Heart right ventricle (tissue), 16 donors: Measurements from ENCODE around the gene LPP. TPM values are rescaled to one million over a fixed set of nuclear protein-coding genes. Genes with fewer than 3 reads are reported as not detected.

Experiments
- ATAC-seq, 8 donors: fragments of 200-7000 bp; cut with Tn5 transposase; one replicate each; pipeline ENCODE4 v1.9.1; 2020; ENCODE audit warnings: mild to moderate bottlenecking in 8 of 8, moderate library complexity in 8 of 8, moderate number of reproducible peaks in 1 of 8
- DNase-seq, 2 donors: peaks; one replicate each; pipeline ENCODE4 v3.0.0-alpha.2; 2020
- H3K27ac ChIP-seq, 10 donors: fragments of 200-600 bp; sonication (generic) in 2 of 10; one replicate each; pipeline versions ENCODE4 v1.5.0 to v1.8.0; 2020 to 2022; ENCODE audit warnings: mild to moderate bottlenecking in 3 of 10
- H3K27me3 ChIP-seq, 7 donors: fragments of 200-600 bp; one replicate each; pipeline ENCODE4 v1.8.0; 2021 to 2022; ENCODE audit warnings: mild to moderate bottlenecking in 2 of 7
- H3K36me3 ChIP-seq, 9 donors: fragments of 200-600 bp; sonication (generic) in 1 of 9; one replicate each; pipeline versions ENCODE4 v1.5.0 to v1.8.0; 2020 to 2022; ENCODE audit warnings: mild to moderate bottlenecking in 2 of 9
- H3K4me1 ChIP-seq, 9 donors: fragments of 200-600 bp; sonication (generic) in 1 of 9; one replicate each; pipeline versions ENCODE4 v1.5.0 to v1.8.0; 2020 to 2022; ENCODE audit warnings: mild to moderate bottlenecking in 4 of 9
- H3K4me3 ChIP-seq, 10 donors: fragments of 200-600 bp; sonication (generic) in 2 of 10; one replicate each; pipeline versions ENCODE4 v1.5.0 to v1.8.0; 2020 to 2022; ENCODE audit warnings: mild to moderate bottlenecking in 7 of 10, moderate library complexity in 2 of 10
- H3K9me3 ChIP-seq, 11 donors: fragments of 200-600 bp in 10 of 11; sonication (generic) in 2 of 11; one replicate each; pipeline versions ENCODE4 v1.5.0 to v1.8.0; 2013 to 2022; ENCODE audit warnings: mild to moderate bottlenecking in 2 of 11, control low read depth in 1 of 11, moderate library complexity in 1 of 11
- CTCF ChIP-seq, 9 donors: fragments of 200-600 bp; sonication (generic) in 2 of 9; IDR thresholded peaks; one replicate each; pipeline versions ENCODE4 v1.5.0 to v1.8.0; 2021 to 2022; ENCODE audit warnings: antibody characterized with exemption in 9 of 9, mild to moderate bottlenecking in 5 of 9, moderate library complexity in 1 of 9
- WGBS, 2 donors: extraction: QIAGEN DNeasy Blood & Tissue Kit; methylation state at CpG; one replicate each; pipeline ENCODE4 v1.1.7; 2013; ENCODE audit warnings: inconsistent platforms in 1 of 2; 5-methylcytosine and 5-hydroxymethylcytosine counted together
- intact Hi-C, 10 donors: fragments of 100-400 bp; cut with DNase I; formaldehyde crosslinking; loops; one replicate each; pipeline versions ENCODE4 v1.11.1 to v1.14.2; 2022
- polyA plus RNA-seq, 2 donors: library from polyadenylated mRNA; stranded (reverse); fragments of 200-250 nt; gene quantifications; one replicate each; pipeline ENCODE4 v1.2.3, GENCODE V29; 2013
- total RNA-seq, 10 donors: library from RNA; stranded (reverse); fragmentation: NEBNext Ultra II Directional in 3 of 10; extraction: Animal tissue kit (Norgen Biotek cat#: 25700) in 3 of 10; gene quantifications; one replicate each; pipeline versions ENCODE4 v1.2.1 to v1.2.4, GENCODE V29; 2021 to 2023
- donor health status: Arrhythmogenic right ventricular cardiomyopathy.
- donor health status: ischemic (EF 13 %, LVEDD 7.1; RV severe dilation, severe dysfunction).
- donor health status: healthy with polysubstance abuse.
- donor health status: DM: no; HTN: yes; CAD: no.
- donor health status: DM: no; HTN: no; CAD: no.
- donor health status: ischemic (EF 25% LVEDD 6.9; RV normal size, moderate dysfunction).
- donor health status: ischemic (EF 25% LVEDD 5.7; RV mildly dilated, moderate dysfunction).
- donor health status: healthy.
- donor health status: DM: yes; HTN: yes; CAD: no.
- donor health status: Ischemic cardiomyopathy.
- donor health status: ischemic (EF 35%, LVEDD 5.7; RV mildly dilated, moderate dysfunction).
- donor health status: nonischemic (EF 11% LVEDD 7.7; RV severe dilation, severe dysfunction).
- donor health status: DM: yes; HTN: yes; CAD: no.
- donor health status: PGD.
- donor health status: ischemic (EF 29% LVEDD 5.4; RV normal size, mild dysfunction).
- donor health status: nonischemic (EF 23%, LVEDD 6.1; RV moderate dilation, normal function).

Gene LPP
- total and polyA plus RNA-seq, 12 donors: 8.5 to 188 (median 140) TPM

GRCh38 chr3:188604651-188605050, 450.7 kb downstream of the LPP start:
- no peak for ATAC-seq
- peaks cover 0 to 10% (median 7%) of the 10 kb centered on the region in 9 donors for H3K36me3 ChIP-seq
- TF ChIP-seq CTCF (IDR thresholded peaks at IDR 0.05): no peak
- H3K4me3 ChIP-seq: no peak overlapping the region
- intact Hi-C loops: loop anchor here in 1 of 10 donors (10.0 kb wide), 1 partner anchor 340 kb away; no protein-coding TSS in a partner anchor
- 79 to 88% methylated on average over 1 of the region's 1 CpG for WGBS, 2 donors
- DNase-seq: no peak
- no peak overlapping the region for H3K27ac ChIP-seq
- peaks cover 0 to 28% (median 8%) of the 10 kb centered on the region in 9 donors for H3K4me1 ChIP-seq
- peaks cover 0 to 10% (median 0%) of the 10 kb centered on the region in 11 donors for H3K9me3 ChIP-seq
- no peaks in the 10 kb centered on the region for H3K27me3 ChIP-seq

- no peak for ATAC-seq
- no peak for DNase-seq
- peaks cover 0 to 28% (median 8%) of the 10 kb centered on the region in 9 donors for H3K4me1 ChIP-seq
- peaks cover 0 to 10% (median 0%) of the 10 kb centered on the region in 11 donors for H3K9me3 ChIP-seq
- no peak overlapping the region for H3K27ac ChIP-seq
- H3K27me3 ChIP-seq: no peaks in the 10 kb centered on the region
- TF ChIP-seq CTCF (IDR thresholded peaks at IDR 0.05): no peak
- no peak overlapping the region for H3K4me3 ChIP-seq
- peaks cover 0 to 16% (median 13%) of the 10 kb centered on the region in 9 donors for H3K36me3 ChIP-seq
- intact Hi-C loops: loop anchor here in 1 of 10 donors (10.0 kb wide), 1 partner anchor 340 kb away; no protein-coding TSS in a partner anchor
Measured at GRCh38 chr3:188605231-188605630, 451.3 kb downstream of the LPP start.

- Histone ChIP-seq H3K27me3 (no peaks in the 10 kb centered on the region), H3K4me1 (peaks cover 0 to 28% (median 8%) of the 10 kb centered on the region in 9 donors), H3K4me3 (no peak overlapping the region), H3K27ac (peak overlapping the region in 7 of 10 donors; percentile 17 to 54 (median 47)), H3K9me3 (peaks cover 0 to 10% (median 0%) of the 10 kb centered on the region in 11 donors), H3K36me3 (peaks cover 0 to 23% (median 16%) of the 10 kb centered on the region in 9 donors)
- intact Hi-C loops: loop anchor here in 1 of 10 donors (10.0 kb wide), 1 partner anchor 339 kb away; no protein-coding TSS in a partner anchor
- ATAC-seq (peak in 1 of 8 donors; percentile 40), DNase-seq (no peak)
- TF ChIP-seq CTCF (IDR thresholded peaks at IDR 0.05): no peak
- 65 to 77% methylated on average over 5 of the region's 5 CpGs for WGBS, 2 donors
Measured at GRCh38 chr3:188605905-188606304, 451.9 kb downstream of the LPP start.

- Histone ChIP-seq H3K36me3 (peaks cover 0 to 29% (median 16%) of the 10 kb centered on the region in 9 donors), H3K4me1 (peaks cover 0 to 28% (median 8%) of the 10 kb centered on the region in 9 donors), H3K4me3 (no peak overlapping the region), H3K9me3 (peaks cover 0 to 10% (median 0%) of the 10 kb centered on the region in 11 donors), H3K27ac (no peak overlapping the region), H3K27me3 (no peaks in the 10 kb centered on the region)
- ATAC-seq: no peak
- intact Hi-C loops: loop anchor here in 1 of 10 donors (10.0 kb wide), 1 partner anchor 337 kb away; no protein-coding TSS in a partner anchor
- TF ChIP-seq CTCF (IDR thresholded peaks at IDR 0.05): no peak
- DNase-seq: no peak
Measured at GRCh38 chr3:188607805-188608315, 453.9 kb downstream of the LPP start.
